HEK293 (cell line): ENCODE data around the gene FAM89A.

Source experiments
- FEZF1 ChIP-seq: fragments of 450-650 bp; formaldehyde crosslinking; IDR thresholded peaks from 2 replicates; pipeline ENCODE4 v1.5.1; 2016; ENCODE audit warnings: missing biosample characterization, missing genetic modification characterization
- INSM2 ChIP-seq: fragments of 450-650 bp; formaldehyde crosslinking; IDR thresholded peaks from 2 replicates; pipeline ENCODE4 v1.5.1; 2016; ENCODE audit warnings: missing biosample characterization, missing genetic modification characterization
- KLF1 ChIP-seq: fragments of 450-650 bp; formaldehyde crosslinking; IDR thresholded peaks from 2 replicates; pipeline ENCODE4 v1.5.1; 2016; ENCODE audit warnings: missing biosample characterization, missing genetic modification characterization
- KLF8 ChIP-seq: fragments of 450-650 bp; formaldehyde crosslinking; IDR thresholded peaks from 2 replicates; pipeline ENCODE4 v1.5.1; 2016; ENCODE audit warnings: missing biosample characterization, missing genetic modification characterization
- KLF9 ChIP-seq: fragments of 450-650 bp; formaldehyde crosslinking; IDR thresholded peaks from 2 replicates; pipeline ENCODE4 v1.5.1; 2016; ENCODE audit warnings: missing biosample characterization, missing genetic modification characterization, low read depth
- MYNN ChIP-seq: fragments of 450-650 bp; formaldehyde crosslinking; IDR thresholded peaks from 2 replicates; pipeline ENCODE4 v1.5.1; 2016; ENCODE audit warnings: missing biosample characterization, missing genetic modification characterization, borderline replicate concordance
- SP7 ChIP-seq: fragments of 450-650 bp; formaldehyde crosslinking; IDR thresholded peaks from 2 replicates; pipeline ENCODE4 v1.5.1; 2016; ENCODE audit warnings: missing biosample characterization, missing genetic modification characterization
- YY2 ChIP-seq: fragments of 450-650 bp; formaldehyde crosslinking; IDR thresholded peaks from 2 replicates; pipeline ENCODE4 v1.5.1; 2016; ENCODE audit warnings: missing biosample characterization, missing genetic modification characterization
- ZEB2 ChIP-seq: fragments of 450-650 bp; formaldehyde crosslinking; IDR thresholded peaks from 2 replicates; pipeline ENCODE4 v1.5.1; 2016; ENCODE audit warnings: missing biosample characterization, missing genetic modification characterization
- ZNF146 ChIP-seq: fragments of 450-650 bp; formaldehyde crosslinking; IDR thresholded peaks from 2 replicates; pipeline ENCODE4 v1.5.1; 2016; ENCODE audit warnings: missing biosample characterization, missing genetic modification characterization
- ZNF157 ChIP-seq: fragments of 450-650 bp; formaldehyde crosslinking; IDR thresholded peaks from 2 replicates; pipeline ENCODE4 v1.5.1; 2016; ENCODE audit warnings: missing biosample characterization, missing genetic modification characterization
- ZNF169 ChIP-seq: fragments of 450-650 bp; formaldehyde crosslinking; IDR thresholded peaks from 2 replicates; pipeline ENCODE4 v1.5.1; 2016; ENCODE audit warnings: missing biosample characterization, missing genetic modification characterization
- ZNF274 ChIP-seq, 2 experiments: fragments of 200-500 bp in 1 of 2; fragments of 450-650 bp in 1 of 2; sonication (Bioruptor generic) in 1 of 2; formaldehyde crosslinking in 1 of 2; IDR thresholded peaks; 2 replicates each; pipeline versions ENCODE4 v1.5.1 to v1.6.1; 2014 to 2016; ENCODE audit warnings: borderline replicate concordance in 1 of 2, inconsistent platforms in 1 of 2, low read length in 1 of 2, missing biosample characterization in 1 of 2, missing genetic modification characterization in 1 of 2
- ZNF324 ChIP-seq: fragments of 450-650 bp; formaldehyde crosslinking; IDR thresholded peaks from 2 replicates; pipeline ENCODE4 v1.5.1; 2016; ENCODE audit warnings: missing biosample characterization, missing genetic modification characterization
- ZNF37A ChIP-seq: fragments of 450-650 bp; IDR thresholded peaks from 2 replicates; pipeline ENCODE4 v1.5.1; 2018; ENCODE audit warnings: missing biosample characterization, missing genetic modification characterization
- ZNF473 ChIP-seq: fragments of 450-650 bp; formaldehyde crosslinking; IDR thresholded peaks from 2 replicates; pipeline ENCODE4 v1.5.1; 2017; ENCODE audit warnings: missing biosample characterization, missing genetic modification characterization
- ZNF488 ChIP-seq: fragments of 450-650 bp; formaldehyde crosslinking; IDR thresholded peaks from 2 replicates; pipeline ENCODE4 v1.5.1; 2016; ENCODE audit warnings: missing biosample characterization, missing genetic modification characterization
- ZNF610 ChIP-seq: fragments of 450-650 bp; formaldehyde crosslinking; IDR thresholded peaks from 2 replicates; pipeline ENCODE4 v1.5.1; 2016; ENCODE audit warnings: missing biosample characterization, missing genetic modification characterization, borderline replicate concordance
- ZNF626 ChIP-seq: fragments of 450-650 bp; sonication (Bioruptor Pico); formaldehyde crosslinking; IDR thresholded peaks from 2 replicates; pipeline ENCODE4 v1.5.1; 2018; ENCODE audit warnings: missing biosample characterization, missing genetic modification characterization, inconsistent platforms
- ZNF639 ChIP-seq: fragments of 450-650 bp; formaldehyde crosslinking; IDR thresholded peaks from 2 replicates; pipeline ENCODE4 v1.5.1; 2016; ENCODE audit warnings: missing biosample characterization, missing genetic modification characterization
- ZNF701 ChIP-seq: fragments of 450-650 bp; formaldehyde crosslinking; IDR thresholded peaks from 2 replicates; pipeline ENCODE4 v1.5.1; 2016; ENCODE audit warnings: missing biosample characterization, missing genetic modification characterization
- ZNF777 ChIP-seq: fragments of 450-650 bp; formaldehyde crosslinking; IDR thresholded peaks from 2 replicates; pipeline ENCODE4 v1.5.1; 2017; ENCODE audit warnings: missing biosample characterization, missing genetic modification characterization, borderline replicate concordance
- ZSCAN4 ChIP-seq: fragments of 450-650 bp; formaldehyde crosslinking; IDR thresholded peaks from 2 replicates; pipeline ENCODE4 v1.5.1; 2017; ENCODE audit warnings: missing biosample characterization, missing genetic modification characterization
- ZXDB ChIP-seq: fragments of 450-650 bp; formaldehyde crosslinking; IDR thresholded peaks from 2 replicates; pipeline ENCODE4 v1.5.1; 2016; ENCODE audit warnings: missing biosample characterization, missing genetic modification characterization
- TF ChIP-seq, protein P1 (sequence below): fragments of 450-650 bp; formaldehyde crosslinking; IDR thresholded peaks from 2 replicates; pipeline ENCODE4 v1.5.1; 2017; ENCODE audit warnings: missing biosample characterization, mild to moderate bottlenecking, missing genetic modification characterization, moderate library complexity
- TF ChIP-seq, protein P2 (sequence below): fragments of 450-650 bp; formaldehyde crosslinking; conservative IDR thresholded peaks from 2 replicates; pipeline ENCODE4 v1.5.1; 2016; ENCODE audit warnings: low read depth, missing biosample characterization, missing genetic modification characterization
- TF ChIP-seq, protein P3 (sequence below): fragments of 450-650 bp; formaldehyde crosslinking; IDR thresholded peaks from 2 replicates; pipeline ENCODE4 v1.5.1; 2016; ENCODE audit warnings: missing biosample characterization, missing genetic modification characterization

FAM89A gene

GRCh38 chr1:231062500-231063270 lies 22.6 kb upstream of the FAM89A start (continued):
- no peak for TF ChIP-seq ZNF157 (tag by site-specific recombination)
- no peak for TF ChIP-seq YY2
- TF ChIP-seq ZNF169 = no peak
- no peak for TF ChIP-seq ZNF488 (tag by site-specific recombination)
- peak; percentile 88 for TF ChIP-seq KLF1 (tag by site-specific recombination)
- TF ChIP-seq ZNF37A (tag by site-specific recombination) = no peak
- no peak for TF ChIP-seq ZXDB (tag by site-specific recombination)
- peak; percentile 67; the same call in 1 of the 2 replicates for TF ChIP-seq MYNN (tag by site-specific recombination)
- TF ChIP-seq ZNF777 (tag by site-specific recombination) = no peak
- TF ChIP-seq, protein P1, sequence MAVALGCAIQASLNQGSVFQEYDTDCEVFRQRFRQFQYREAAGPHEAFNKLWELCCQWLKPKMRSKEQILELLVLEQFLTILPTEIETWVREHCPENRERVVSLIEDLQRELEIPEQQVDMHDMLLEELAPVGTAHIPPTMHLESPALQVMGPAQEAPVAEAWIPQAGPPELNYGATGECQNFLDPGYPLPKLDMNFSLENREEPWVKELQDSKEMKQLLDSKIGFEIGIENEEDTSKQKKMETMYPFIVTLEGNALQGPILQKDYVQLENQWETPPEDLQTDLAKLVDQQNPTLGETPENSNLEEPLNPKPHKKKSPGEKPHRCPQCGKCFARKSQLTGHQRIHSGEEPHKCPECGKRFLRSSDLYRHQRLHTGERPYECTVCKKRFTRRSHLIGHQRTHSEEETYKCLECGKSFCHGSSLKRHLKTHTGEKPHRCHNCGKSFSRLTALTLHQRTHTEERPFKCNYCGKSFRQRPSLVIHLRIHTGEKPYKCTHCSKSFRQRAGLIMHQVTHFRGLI = no peak
- TF ChIP-seq ZNF274 (IDR thresholded peaks at IDR 0.05; ENCODE audit: low read length) = no peak
- no peak for TF ChIP-seq ZNF274 (tag by site-specific recombination; IDR thresholded peaks at IDR 0.05; ENCODE audit: borderline replicate concordance)
- 0 out of 2 replicates have a peak, but pooled peaks have one; percentile 54 for TF ChIP-seq SP7 (tag by site-specific recombination)
- TF ChIP-seq INSM2 (tag by site-specific recombination) = no peak
- TF ChIP-seq, protein P2, sequence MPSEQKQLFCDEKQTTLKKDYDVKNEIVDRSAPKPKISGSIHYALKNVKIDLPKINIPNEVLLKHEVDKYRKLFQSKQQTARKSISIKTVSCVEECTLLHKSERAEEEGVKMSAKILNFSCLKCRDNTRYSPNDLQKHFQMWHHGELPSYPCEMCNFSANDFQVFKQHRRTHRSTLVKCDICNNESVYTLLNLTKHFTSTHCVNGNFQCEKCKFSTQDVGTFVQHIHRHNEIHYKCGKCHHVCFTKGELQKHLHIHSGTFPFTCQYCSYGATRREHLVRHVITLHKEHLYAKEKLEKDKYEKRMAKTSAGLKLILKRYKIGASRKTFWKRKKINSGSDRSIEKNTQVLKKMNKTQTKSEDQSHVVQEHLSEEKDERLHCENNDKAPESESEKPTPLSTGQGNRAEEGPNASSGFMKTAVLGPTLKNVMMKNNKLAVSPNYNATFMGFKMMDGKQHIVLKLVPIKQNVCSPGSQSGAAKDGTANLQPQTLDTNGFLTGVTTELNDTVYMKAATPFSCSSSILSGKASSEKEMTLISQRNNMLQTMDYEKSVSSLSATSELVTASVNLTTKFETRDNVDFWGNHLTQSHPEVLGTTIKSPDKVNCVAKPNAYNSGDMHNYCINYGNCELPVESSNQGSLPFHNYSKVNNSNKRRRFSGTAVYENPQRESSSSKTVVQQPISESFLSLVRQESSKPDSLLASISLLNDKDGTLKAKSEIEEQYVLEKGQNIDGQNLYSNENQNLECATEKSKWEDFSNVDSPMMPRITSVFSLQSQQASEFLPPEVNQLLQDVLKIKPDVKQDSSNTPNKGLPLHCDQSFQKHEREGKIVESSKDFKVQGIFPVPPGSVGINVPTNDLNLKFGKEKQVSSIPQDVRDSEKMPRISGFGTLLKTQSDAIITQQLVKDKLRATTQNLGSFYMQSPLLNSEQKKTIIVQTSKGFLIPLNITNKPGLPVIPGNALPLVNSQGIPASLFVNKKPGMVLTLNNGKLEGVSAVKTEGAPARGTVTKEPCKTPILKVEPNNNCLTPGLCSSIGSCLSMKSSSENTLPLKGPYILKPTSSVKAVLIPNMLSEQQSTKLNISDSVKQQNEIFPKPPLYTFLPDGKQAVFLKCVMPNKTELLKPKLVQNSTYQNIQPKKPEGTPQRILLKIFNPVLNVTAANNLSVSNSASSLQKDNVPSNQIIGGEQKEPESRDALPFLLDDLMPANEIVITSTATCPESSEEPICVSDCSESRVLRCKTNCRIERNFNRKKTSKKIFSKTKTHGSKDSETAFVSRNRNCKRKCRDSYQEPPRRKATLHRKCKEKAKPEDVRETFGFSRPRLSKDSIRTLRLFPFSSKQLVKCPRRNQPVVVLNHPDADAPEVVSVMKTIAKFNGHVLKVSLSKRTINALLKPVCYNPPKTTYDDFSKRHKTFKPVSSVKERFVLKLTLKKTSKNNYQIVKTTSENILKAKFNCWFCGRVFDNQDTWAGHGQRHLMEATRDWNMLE (tag by site-specific recombination) = no peak
- TF ChIP-seq KLF9 (tag by site-specific recombination) = no peak
- no peak for TF ChIP-seq ZNF324
- peak; percentile 33; the same call in 1 of the 2 replicates for TF ChIP-seq ZEB2
- no peak for TF ChIP-seq ZNF701 (tag by site-specific recombination)
- TF ChIP-seq ZNF146 (tag by site-specific recombination) = no peak
- no peak for TF ChIP-seq ZNF626 (tag by site-specific recombination)
- no peak for TF ChIP-seq ZNF610
- TF ChIP-seq, protein P3, sequence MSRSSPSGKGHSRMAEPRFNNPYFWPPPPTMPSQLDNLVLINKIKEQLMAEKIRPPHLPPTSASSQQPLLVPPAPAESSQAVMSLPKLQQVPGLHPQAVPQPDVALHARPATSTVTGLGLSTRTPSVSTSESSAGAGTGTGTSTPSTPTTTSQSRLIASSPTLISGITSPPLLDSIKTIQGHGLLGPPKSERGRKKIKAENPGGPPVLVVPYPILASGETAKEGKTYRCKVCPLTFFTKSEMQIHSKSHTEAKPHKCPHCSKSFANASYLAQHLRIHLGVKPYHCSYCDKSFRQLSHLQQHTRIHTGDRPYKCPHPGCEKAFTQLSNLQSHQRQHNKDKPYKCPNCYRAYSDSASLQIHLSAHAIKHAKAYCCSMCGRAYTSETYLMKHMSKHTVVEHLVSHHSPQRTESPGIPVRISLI (tag by site-specific recombination) = peak; percentile 13; the same call in 1 of the 2 replicates
- TF ChIP-seq ZNF473 (tag by site-specific recombination) = no peak
- TF ChIP-seq KLF8 (tag by site-specific recombination) = no peak
- TF ChIP-seq FEZF1 (tag by site-specific recombination) = no peak
- TF ChIP-seq ZSCAN4 (tag by site-specific recombination) = no peak
- TF ChIP-seq ZNF639 (tag by site-specific recombination) = no peak
